ENCODE measurements around the gene RELN.

Gene RELN

DNA sequence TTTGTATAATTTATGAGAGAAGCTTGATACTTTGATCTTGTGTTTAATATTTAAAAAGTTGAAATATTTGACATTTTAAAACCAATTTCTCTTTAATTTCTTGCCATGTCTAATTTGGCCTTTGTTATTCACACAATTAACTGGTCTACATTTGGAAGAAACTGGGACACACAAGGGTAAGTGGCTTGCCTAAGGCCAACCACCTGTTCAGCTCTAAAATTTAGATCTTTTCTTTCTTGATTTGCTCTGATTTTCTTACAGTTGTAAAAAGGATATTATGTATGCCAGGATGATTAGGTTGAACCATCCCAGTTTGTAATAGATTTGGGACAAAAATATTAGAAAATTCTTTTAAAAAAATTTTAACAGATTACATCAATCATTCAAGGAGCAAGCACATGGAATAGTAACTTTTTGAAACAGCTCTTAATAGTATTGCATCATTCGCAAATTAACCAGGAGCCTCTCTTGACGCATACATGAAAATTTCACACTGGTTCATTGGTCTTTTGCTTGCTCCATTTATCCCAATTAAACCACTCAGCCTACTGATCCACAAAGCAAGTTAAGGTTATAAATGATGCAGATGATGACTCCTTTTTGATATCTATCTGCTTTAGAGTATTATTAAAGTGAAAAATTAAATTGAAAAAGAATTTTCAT, 321.0 kb downstream of the RELN start:
- H3K27me3 Mint-ChIP-seq (ENCODE audit: low read depth, poor library complexity): peaks cover under 1% of the 10 kb centered on the region
- H3K27ac Mint-ChIP-seq: no peak overlapping the region
- H3K4me1 Mint-ChIP-seq: peaks cover 3% of the 10 kb centered on the region
- no peak overlapping the region for H3K4me3 Mint-ChIP-seq
- H3K9me3 Mint-ChIP-seq: no peaks in the 10 kb centered on the region
- DNase-seq: no peak
- no peaks in the 10 kb centered on the region for H3K36me3 Mint-ChIP-seq (ENCODE audit: low read depth)
- TF ChIP-seq CTCF (IDR thresholded peaks at IDR 0.05): no peak

DNA sequence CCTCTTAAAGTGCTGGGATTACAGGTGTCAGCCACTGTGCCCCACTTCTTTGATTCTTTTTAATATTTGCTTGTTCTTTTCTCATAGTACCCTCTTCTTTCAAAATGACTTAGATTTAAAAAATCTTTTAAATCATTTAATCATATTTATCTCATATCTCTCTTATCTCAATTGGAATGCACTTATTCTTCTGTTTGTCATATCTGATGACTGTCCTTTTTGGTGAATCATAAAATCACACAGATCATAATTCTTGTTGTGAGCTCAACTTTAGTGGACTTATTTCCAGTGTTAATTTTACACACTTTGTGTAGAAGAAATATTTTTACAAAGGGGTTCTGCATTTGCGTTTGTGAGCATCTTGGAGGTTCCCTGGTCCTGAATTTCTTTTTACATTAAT, 323.1 kb downstream of the RELN start:
- Mint-ChIP-seq H3K27ac (no peak overlapping the region), H3K4me1 (no peaks in the 10 kb centered on the region), H3K27me3 (ENCODE audit: low read depth, poor library complexity) (peaks cover 3% of the 10 kb centered on the region), H3K9me3 (no peaks in the 10 kb centered on the region), H3K36me3 (ENCODE audit: low read depth) (no peaks in the 10 kb centered on the region), H3K4me3 (no peak overlapping the region)
- TF ChIP-seq CTCF (IDR thresholded peaks at IDR 0.05): no peak
- DNase-seq: no peak

- Mint-ChIP-seq H3K9me3 (no peaks in the 10 kb centered on the region), H3K27me3 (ENCODE audit: low read depth, poor library complexity) (peaks cover 3% of the 10 kb centered on the region), H3K4me3 (no peak overlapping the region), H3K4me1 (no peaks in the 10 kb centered on the region), H3K27ac (no peak overlapping the region), H3K36me3 (ENCODE audit: low read depth) (no peaks in the 10 kb centered on the region)
- TF ChIP-seq CTCF (IDR thresholded peaks at IDR 0.05): no peak
- no peak for DNase-seq
These were observed 324.9 kb downstream of the RELN start for GRCh38 chr7:103664577-103664976.

GRCh38 chr7:103660455-103661371, 328.7 kb downstream of the RELN start:
- no peak overlapping the region for H3K4me3 Mint-ChIP-seq
- no peaks in the 10 kb centered on the region for H3K4me1 Mint-ChIP-seq
- TF ChIP-seq CTCF (IDR thresholded peaks at IDR 0.05): no peak
- peaks cover 3% of the 10 kb centered on the region for H3K27me3 Mint-ChIP-seq (ENCODE audit: low read depth, poor library complexity)
- DNase-seq: no peak
- H3K36me3 Mint-ChIP-seq (ENCODE audit: low read depth): no peaks in the 10 kb centered on the region
- no peak overlapping the region for H3K27ac Mint-ChIP-seq
- H3K9me3 Mint-ChIP-seq: no peaks in the 10 kb centered on the region

- H3K9me3 Mint-ChIP-seq: no peaks in the 10 kb centered on the region
- H3K36me3 Mint-ChIP-seq (ENCODE audit: low read depth): no peaks in the 10 kb centered on the region
- peaks cover 9% of the 10 kb centered on the region for H3K4me1 Mint-ChIP-seq
- no peak overlapping the region for H3K27ac Mint-ChIP-seq
- no peak for TF ChIP-seq CTCF (IDR thresholded peaks at IDR 0.05)
- no peak overlapping the region for H3K4me3 Mint-ChIP-seq
- peaks cover 2% of the 10 kb centered on the region for H3K27me3 Mint-ChIP-seq (ENCODE audit: low read depth, poor library complexity)
- DNase-seq: no peak
These were observed 331.1 kb downstream of the RELN start for GRCh38 chr7:103658055-103659005.
